ENCODE data around the gene KCNC1. TPM values are rescaled to one million over a fixed set of nuclear protein-coding genes. Genes with fewer than 3 reads are reported as not detected.
A peak's percentile ranks its signal among the peaks of the same experiment; 100 is the strongest.

KCNC1 gene
- total RNA-seq, 4 donors from 2014 or later, result not detected

DNA sequence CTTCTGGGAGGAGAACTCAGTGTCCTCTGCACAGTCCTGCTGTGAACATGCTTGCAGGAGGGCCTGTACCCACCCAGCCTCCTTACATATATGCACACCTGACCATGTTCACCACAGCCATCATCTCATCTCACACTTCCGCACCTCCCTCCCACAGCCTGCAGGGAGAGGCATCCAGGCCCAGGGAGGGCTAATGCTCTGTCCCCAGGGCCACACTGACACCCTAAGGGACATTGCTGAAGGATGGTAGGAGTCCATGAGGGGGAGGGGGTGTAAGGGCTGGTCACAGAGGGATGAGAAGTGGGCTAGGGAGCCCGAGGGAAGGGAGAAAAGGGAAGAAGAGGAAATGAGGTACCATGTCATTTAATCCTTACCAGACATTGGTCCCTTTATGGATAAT lies 4.4 kb upstream of the KCNC1 start:
- TF ChIP-seq POLR2A (IDR thresholded peaks at IDR 0.05; ENCODE audit: low read depth), result no peak
- no peak for TF ChIP-seq POLR2AphosphoS5 (IDR thresholded peaks at IDR 0.05)
- DNase-seq (ENCODE audit: extremely low spot score), result no peak
- H3K27me3 ChIP-seq, result peaks cover 0 to 56% (median 0%) of the 10 kb centered on the region in 4 donors
- H3K36me3 ChIP-seq, result no peaks in the 10 kb centered on the region
- no peaks in the 10 kb centered on the region for H3K9me3 ChIP-seq
- H3K4me1 ChIP-seq, result peaks cover 8 to 22% (median 17%) of the 10 kb centered on the region in 4 donors
- intact Hi-C loops (cut with DNase I), result loop anchor here (2.0 kb wide), 1 partner anchor 249 kb away; no protein-coding TSS in a partner anchor
- WGBS, result 64% methylated on average over 2 of the region's 2 CpGs
- H3K27ac ChIP-seq (replicated peaks in 1 of 4), result no peak overlapping the region
- H3K4me3 ChIP-seq, result no peak overlapping the region

DNA sequence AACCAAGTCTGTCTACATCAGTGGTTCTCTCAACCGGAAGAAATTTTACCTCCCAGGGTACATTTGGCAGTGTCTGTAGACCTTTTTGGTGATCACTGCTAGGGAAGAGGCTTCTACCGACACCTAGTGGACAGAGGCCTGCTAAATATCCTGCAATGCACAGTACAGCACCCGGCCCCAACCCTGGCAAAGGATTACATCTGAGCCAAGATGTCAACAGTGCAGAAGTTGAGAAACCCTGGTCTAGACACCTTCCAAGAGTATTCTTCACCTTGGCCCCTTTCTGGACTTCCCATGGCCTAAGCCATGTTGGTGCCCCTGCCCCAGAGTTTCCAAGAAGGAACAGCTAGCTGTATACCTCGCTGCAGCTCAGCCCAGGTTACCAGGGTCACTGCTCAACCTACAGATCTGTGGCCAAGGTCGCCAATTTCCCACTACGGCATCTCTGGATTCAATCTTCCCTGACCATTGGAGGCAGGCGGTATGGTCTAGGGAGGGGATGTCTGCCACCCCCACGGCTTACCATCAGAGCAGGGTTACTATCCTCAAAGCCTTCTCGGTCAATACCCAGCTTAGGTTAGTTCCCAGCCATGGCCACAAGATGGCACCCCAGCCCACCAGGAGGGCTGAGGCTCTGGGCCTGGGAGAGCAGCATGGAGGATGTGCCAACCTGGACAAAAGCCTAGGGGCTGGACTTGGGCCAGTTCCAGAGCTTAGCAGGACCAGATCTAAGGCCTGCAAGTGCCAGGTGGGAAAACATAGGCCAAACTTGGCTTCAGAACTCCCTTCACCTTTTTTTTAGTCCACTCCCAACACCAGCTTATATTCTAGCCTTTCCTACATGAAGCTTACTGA lies 3.7 kb upstream of the KCNC1 start:
- TF ChIP-seq, protein P1, sequence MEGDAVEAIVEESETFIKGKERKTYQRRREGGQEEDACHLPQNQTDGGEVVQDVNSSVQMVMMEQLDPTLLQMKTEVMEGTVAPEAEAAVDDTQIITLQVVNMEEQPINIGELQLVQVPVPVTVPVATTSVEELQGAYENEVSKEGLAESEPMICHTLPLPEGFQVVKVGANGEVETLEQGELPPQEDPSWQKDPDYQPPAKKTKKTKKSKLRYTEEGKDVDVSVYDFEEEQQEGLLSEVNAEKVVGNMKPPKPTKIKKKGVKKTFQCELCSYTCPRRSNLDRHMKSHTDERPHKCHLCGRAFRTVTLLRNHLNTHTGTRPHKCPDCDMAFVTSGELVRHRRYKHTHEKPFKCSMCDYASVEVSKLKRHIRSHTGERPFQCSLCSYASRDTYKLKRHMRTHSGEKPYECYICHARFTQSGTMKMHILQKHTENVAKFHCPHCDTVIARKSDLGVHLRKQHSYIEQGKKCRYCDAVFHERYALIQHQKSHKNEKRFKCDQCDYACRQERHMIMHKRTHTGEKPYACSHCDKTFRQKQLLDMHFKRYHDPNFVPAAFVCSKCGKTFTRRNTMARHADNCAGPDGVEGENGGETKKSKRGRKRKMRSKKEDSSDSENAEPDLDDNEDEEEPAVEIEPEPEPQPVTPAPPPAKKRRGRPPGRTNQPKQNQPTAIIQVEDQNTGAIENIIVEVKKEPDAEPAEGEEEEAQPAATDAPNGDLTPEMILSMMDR (IDR thresholded peaks at IDR 0.05), result peak; percentile 76 to 87 (median 82)
- TF ChIP-seq POLR2AphosphoS5 (IDR thresholded peaks at IDR 0.05) (peak in 1 of 2 donors; percentile 41), POLR2A (IDR thresholded peaks at IDR 0.05; ENCODE audit: low read depth) (no peak), EP300 (IDR thresholded peaks at IDR 0.05) (no peak)
- Histone ChIP-seq H3K27ac (replicated peaks in 1 of 4) (no peak overlapping the region), H3K27me3 (peaks cover 0 to 58% (median 3%) of the 10 kb centered on the region in 4 donors), H3K4me3 (no peak overlapping the region), H3K36me3 (no peaks in the 10 kb centered on the region), H3K4me1 (peaks cover 10 to 29% (median 24%) of the 10 kb centered on the region in 4 donors), H3K9me3 (no peaks in the 10 kb centered on the region)
- WGBS, result 19% methylated on average over 8 of the region's 9 CpGs
- no peak for DNase-seq (ENCODE audit: extremely low spot score)
- intact Hi-C loops (cut with DNase I), result loop anchor here (2.0 kb wide), 1 partner anchor 248 kb away; no protein-coding TSS in a partner anchor

- no peak for DNase-seq (ENCODE audit: extremely low spot score)
- 93% methylated on average over 4 of the region's 4 CpGs for WGBS
- H3K36me3 ChIP-seq, result no peaks in the 10 kb centered on the region
- H3K27ac ChIP-seq (replicated peaks in 1 of 4), result no peak overlapping the region
- no peaks in the 10 kb centered on the region for H3K9me3 ChIP-seq
- H3K27me3 ChIP-seq, result peaks cover 0 to 74% (median 25%) of the 10 kb centered on the region in 4 donors
- H3K4me1 ChIP-seq, result peaks cover 10 to 37% (median 30%) of the 10 kb centered on the region in 4 donors
- H3K4me3 ChIP-seq, result no peak overlapping the region
- intact Hi-C loops (cut with DNase I), result no loop called here
- TF ChIP-seq EP300 (IDR thresholded peaks at IDR 0.05), result no peak
- no peak for TF ChIP-seq POLR2AphosphoS5 (IDR thresholded peaks at IDR 0.05)
- no peak for TF ChIP-seq POLR2A (IDR thresholded peaks at IDR 0.05; ENCODE audit: low read depth)
- TF ChIP-seq, protein P1 (IDR thresholded peaks at IDR 0.05), result no peak
These were observed 1.3 kb upstream of the KCNC1 start for GRCh38 chr11:17733261-17733660.

DNA sequence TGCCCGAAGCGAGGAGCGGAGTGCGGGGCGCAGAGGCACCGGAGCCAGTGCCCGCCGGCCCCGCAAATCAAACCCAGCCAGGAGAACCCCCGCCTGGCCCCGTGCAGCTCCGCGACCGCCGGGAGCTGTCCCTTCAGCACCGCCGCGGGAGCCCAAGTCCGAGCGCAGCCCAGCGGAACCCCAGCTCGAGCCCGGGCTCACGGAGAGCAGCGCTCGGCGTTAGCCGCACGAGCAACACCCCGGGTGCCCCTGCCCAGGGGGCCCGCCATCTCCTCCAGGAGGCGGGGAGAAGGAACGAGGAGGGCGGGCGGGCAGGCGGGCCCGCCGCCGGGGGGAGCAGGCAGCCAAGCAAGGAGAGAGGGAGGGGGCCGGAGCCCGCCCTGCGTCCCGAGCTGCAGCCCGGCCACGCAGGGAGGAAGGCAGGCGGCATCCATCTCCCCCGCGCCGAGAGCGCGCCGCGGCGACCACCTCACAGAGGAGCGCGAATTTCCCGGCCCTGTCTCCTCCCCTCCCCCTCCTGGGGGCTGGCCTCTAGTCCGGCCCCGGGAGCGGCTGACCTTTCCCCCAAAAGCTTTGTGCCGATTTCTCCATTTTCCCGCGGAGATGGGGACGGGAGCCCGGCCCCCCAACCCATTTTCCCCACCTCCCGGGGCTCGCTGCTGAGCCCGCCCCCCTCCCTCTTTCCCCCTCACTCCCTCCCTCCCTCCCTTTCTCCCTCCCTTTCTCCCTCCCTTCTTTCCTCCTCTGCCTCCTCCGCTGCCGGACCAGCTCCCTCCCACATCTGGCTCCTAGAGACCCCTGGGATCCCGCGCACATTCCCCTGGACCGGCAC lies 621 bp downstream of the KCNC1 start:
- no peak for TF ChIP-seq POLR2AphosphoS5 (IDR thresholded peaks at IDR 0.05)
- TF ChIP-seq EP300 (IDR thresholded peaks at IDR 0.05), result no peak
- no peak for TF ChIP-seq POLR2A (IDR thresholded peaks at IDR 0.05; ENCODE audit: low read depth)
- TF ChIP-seq, protein P1 (IDR thresholded peaks at IDR 0.05), result no peak
- Histone ChIP-seq H3K4me3 (peak overlapping the region; percentile 53 to 59 (median 54)), H3K27ac (replicated peaks in 1 of 4) (no peak overlapping the region), H3K9me3 (no peaks in the 10 kb centered on the region), H3K4me1 (peaks cover 10 to 37% (median 30%) of the 10 kb centered on the region in 4 donors), H3K27me3 (peaks cover 0 to 87% (median 33%) of the 10 kb centered on the region in 4 donors), H3K36me3 (no peaks in the 10 kb centered on the region)
- no peak for DNase-seq (ENCODE audit: extremely low spot score)
- intact Hi-C loops (cut with DNase I), result no loop called here
- WGBS, result 4% methylated on average over 18 of the region's 73 CpGs

All from esophagus muscularis mucosa (tissue), 4 donors.